ENCODE results near the gene IQCB1. TPM values are rescaled to one million over a fixed set of nuclear protein-coding genes. Genes with fewer than 3 reads are reported as not detected.

Gene IQCB1
- total and polyA plus RNA-seq, 10 of the 15 experiments (the other 5 are each of a cell fraction or from before 2014, with no cell fraction given) = 36.0 to 69.4 (median 48.9) TPM

- Histone ChIP-seq H3K27ac (ENCODE audit: control insufficient read depth, insufficient read depth) (peak overlapping the region; percentile 44; the same call in 1 of the 2 replicates), H3K27me3 (replicated peaks in 1 of 2; ENCODE audit: control insufficient read depth in 2 of 2, insufficient read depth in 2 of 2, low read length in 1 of 2) (no peaks in the 10 kb centered on the region), H3K79me2 (ENCODE audit: control insufficient read depth, insufficient read depth, low read length) (peaks cover 49% of the 10 kb centered on the region), H4K20me1 (ENCODE audit: control insufficient read depth, insufficient read depth) (no peaks in the 10 kb centered on the region; the same call in 1 of the 2 replicates), H3K9ac (ENCODE audit: control insufficient read depth, insufficient read depth, low read length) (no peak overlapping the region), H3K36me3 (ENCODE audit: control insufficient read depth in 2 of 2, insufficient read depth in 2 of 2, low read length in 1 of 2) (no peaks in the 10 kb centered on the region; a peak in 1 of 4 replicates), H3K4me3 (no peak overlapping the region), H3K9me3 (replicated peaks; ENCODE audit: control insufficient read depth, insufficient read depth, low read length) (peaks cover 1% of the 10 kb centered on the region; the same call in 2 of the 3 replicates), H2AFZ (ENCODE audit: control insufficient read depth, low read depth, low read length) (no peak overlapping the region), H3K4me2 (ENCODE audit: control insufficient read depth, insufficient read depth) (peak overlapping the region; percentile 60), H3K4me1 (ENCODE audit: control insufficient read depth, insufficient read depth, low read length) (peaks cover 30% of the 10 kb centered on the region)
- peak; percentile 97 for ATAC-seq
- POLR2A ChIA-PET = interaction anchor here (1.6 to 2.0 kb wide), 2 partner anchors 14 to 101 kb away, joined by 5 to 6 read pairs; partner anchors contain the start of gene GOLGB1
- no TSS peak for BruUV-seq (replicated peaks)
- RAD21 ChIA-PET (ENCODE audit: unreplicated experiment) = no interaction called here
- FAIRE-seq = peak; percentile 88
- SMC1A ChIA-PET (ENCODE audit: uncharacterized antibody, unreplicated experiment) = interaction anchor here (1.2 to 2.2 kb wide), 5 partner anchors 10 to 73 kb away, joined by 3 to 7 read pairs (median 5); no protein-coding TSS in a partner anchor
- intact Hi-C loops (cut with micrococcal nuclease; ENCODE audit: unreplicated experiment) (no loop called here), in situ Hi-C loops (cut with MboI) (no loop called here)
- CTCF ChIA-PET = interaction anchor here (0.5 to 2.0 kb wide), 2 partner anchors 13 to 758 kb away, joined by 3 to 4 read pairs; no protein-coding TSS in a partner anchor
- peak; percentile 48 for DNase-seq (ENCODE audit: low read depth, low spot score)
- TF ChIP-seq CTCF (IDR thresholded peaks at IDR 0.05 in 2 of 3, conservative IDR thresholded peaks at IDR 0.05 in 1 of 3; ENCODE audit: control insufficient read depth in 2 of 3, extremely low read depth in 1 of 3, insufficient read depth in 1 of 3, low read depth in 3 of 3, low read length in 3 of 3) (no peak), MYB (IDR thresholded peaks at IDR 0.05; ENCODE audit: borderline replicate concordance, low read depth, low read length) (no peak), PAX8 (IDR thresholded peaks at IDR 0.05) (0 out of 2 replicates have a peak, but pooled peaks have one; percentile 28), CEBPZ (IDR thresholded peaks at IDR 0.05; ENCODE audit: low read depth, low read length) (no peak), MAX (IDR thresholded peaks at IDR 0.05; ENCODE audit: low read depth, low read length) (no peak), ZNF622 (IDR thresholded peaks at IDR 0.05) (no peak), HDGF (IDR thresholded peaks at IDR 0.05) (no peak), USF2 (IDR thresholded peaks at IDR 0.05; ENCODE audit: borderline replicate concordance, low read depth, low read length) (no peak), ZNF24 (IDR thresholded peaks at IDR 0.05) (peak; percentile 69; the same call in 1 of the 2 replicates), BCLAF1 (IDR thresholded peaks at IDR 0.05) (no peak), ATF2 (IDR thresholded peaks at IDR 0.05; ENCODE audit: low read length) (peak; percentile 62; the same call in 1 of the 2 replicates)
Measured at GRCh38 chr3:121735047-121735696, 99.7 kb downstream of the IQCB1 start.

Measured in GM12878 (cell line).